ENCODE data around the gene MEGF11. TPM values are rescaled to one million over a fixed set of nuclear protein-coding genes. Genes with fewer than 3 reads are reported as not detected.

The MEGF11 gene
- total RNA-seq, 2 donors from 2014 or later, result not detected

DNA sequence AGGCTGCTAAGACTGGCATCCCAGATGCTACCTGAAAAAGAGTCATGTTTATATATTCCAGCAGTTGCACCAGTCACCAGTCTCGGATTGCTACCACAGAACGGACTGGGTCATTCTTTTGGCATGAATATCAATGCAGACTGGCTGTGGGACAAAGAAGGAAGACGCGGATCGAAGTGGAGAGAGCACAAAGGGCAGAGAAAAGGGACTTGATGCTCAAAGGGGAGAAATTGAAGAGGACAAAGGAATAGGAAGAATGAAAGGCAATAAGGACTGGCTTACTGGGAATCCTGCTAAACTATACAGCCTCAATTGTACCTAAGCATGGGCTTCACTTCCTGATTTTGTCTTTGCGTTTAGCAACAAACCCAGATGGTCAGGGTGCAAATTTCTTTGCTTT, 24.5 kb upstream of the MEGF11 start:
- 86% methylated on average over 6 of the region's 6 CpGs for WGBS, 2 donors
- ATAC-seq (no peak), DNase-seq (no peak)
- no peak overlapping the region for H3K4me3 ChIP-seq
- intact Hi-C loops (cut with DNase I), result no loop called here
- H3K4me1 ChIP-seq, result no peaks in the 10 kb centered on the region
- no peak overlapping the region for H3K27ac ChIP-seq
- no peaks in the 10 kb centered on the region for H3K36me3 ChIP-seq (replicated peaks in 1 of 2; ENCODE audit: insufficient read depth in 1 of 2, low read depth in 2 of 2)
- no peaks in the 10 kb centered on the region for H3K27me3 ChIP-seq
- H3K9me3 ChIP-seq, result no peaks in the 10 kb centered on the region
- TF ChIP-seq POLR2A (IDR thresholded peaks at IDR 0.05) (no peak), CTCF (IDR thresholded peaks at IDR 0.05) (no peak)

DNA sequence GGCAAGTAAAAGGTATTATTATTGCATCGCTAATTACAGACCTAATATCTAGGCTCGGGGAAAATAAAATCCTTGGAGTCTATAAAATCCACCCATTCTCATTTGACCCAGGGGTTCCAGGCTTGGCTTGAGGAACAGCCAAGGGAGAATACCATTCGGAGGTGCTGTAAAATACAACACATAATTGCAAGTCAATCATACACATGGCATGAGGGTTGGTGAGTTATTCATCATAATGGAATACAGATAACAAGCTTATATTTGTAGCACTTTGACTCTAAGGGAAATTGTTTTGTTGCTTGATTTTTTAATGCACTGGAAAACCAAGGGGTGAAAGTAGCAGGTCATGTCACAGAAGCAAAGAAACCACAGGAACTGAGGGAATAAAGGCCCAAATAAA, 23.0 kb upstream of the MEGF11 start:
- WGBS, 2 donors, result 92% methylated on average over 3 of the region's 3 CpGs
- intact Hi-C loops (cut with DNase I), result no loop called here

DNA sequence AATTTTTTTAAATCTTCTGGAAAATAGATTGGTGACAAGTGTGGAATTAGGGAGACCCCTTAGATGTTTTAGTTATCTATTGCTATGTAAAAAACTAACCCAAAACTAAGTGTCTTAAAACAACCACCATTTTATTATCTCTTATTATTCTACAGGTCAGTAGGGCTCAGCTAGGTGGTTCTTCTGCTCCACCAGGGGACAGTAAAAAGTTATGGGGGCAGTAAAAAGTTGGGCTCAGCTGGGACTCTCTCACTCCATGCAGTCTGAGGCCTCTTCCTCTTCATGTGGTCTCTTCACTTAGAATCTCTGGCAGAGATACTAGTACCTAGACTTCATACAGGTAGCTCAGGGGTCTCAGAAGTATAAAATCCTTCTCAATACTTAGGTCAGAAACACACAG, 21.8 kb upstream of the MEGF11 start:
- H3K4me3 ChIP-seq, result no peak overlapping the region
- no peak for ATAC-seq
- no peak for DNase-seq
- H3K9me3 ChIP-seq, result no peaks in the 10 kb centered on the region
- TF ChIP-seq CTCF (IDR thresholded peaks at IDR 0.05) (no peak), POLR2A (IDR thresholded peaks at IDR 0.05) (no peak)
- H3K36me3 ChIP-seq (replicated peaks in 1 of 2; ENCODE audit: insufficient read depth in 1 of 2, low read depth in 2 of 2), result no peaks in the 10 kb centered on the region
- intact Hi-C loops (cut with DNase I), result no loop called here
- H3K27me3 ChIP-seq, result no peaks in the 10 kb centered on the region
- H3K4me1 ChIP-seq, result no peaks in the 10 kb centered on the region
- no peak overlapping the region for H3K27ac ChIP-seq

More for the DNA sequence above, 23.0 kb upstream of the MEGF11 start:
- DNase-seq (no peak), ATAC-seq (no peak)
- Histone ChIP-seq H3K9me3 (no peaks in the 10 kb centered on the region), H3K4me1 (no peaks in the 10 kb centered on the region), H3K4me3 (no peak overlapping the region), H3K36me3 (replicated peaks in 1 of 2; ENCODE audit: insufficient read depth in 1 of 2, low read depth in 2 of 2) (no peaks in the 10 kb centered on the region), H3K27me3 (no peaks in the 10 kb centered on the region), H3K27ac (no peak overlapping the region)
- TF ChIP-seq POLR2A (IDR thresholded peaks at IDR 0.05) (no peak), CTCF (IDR thresholded peaks at IDR 0.05) (no peak)

- H3K4me3 ChIP-seq, result no peak overlapping the region
- H3K27me3 ChIP-seq, result no peaks in the 10 kb centered on the region
- no peak overlapping the region for H3K27ac ChIP-seq
- DNase-seq (no peak), ATAC-seq (no peak)
- TF ChIP-seq CTCF (IDR thresholded peaks at IDR 0.05) (no peak), POLR2A (IDR thresholded peaks at IDR 0.05) (no peak)
- no peaks in the 10 kb centered on the region for H3K9me3 ChIP-seq
- WGBS, 2 donors, result 65 to 69% methylated on average over 6 of the region's 6 CpGs
- no peaks in the 10 kb centered on the region for H3K36me3 ChIP-seq (replicated peaks in 1 of 2; ENCODE audit: insufficient read depth in 1 of 2, low read depth in 2 of 2)
- H3K4me1 ChIP-seq, result no peaks in the 10 kb centered on the region
- intact Hi-C loops (cut with DNase I), result no loop called here
Observed at GRCh38 chr15:66270932-66271331, 17.4 kb upstream of the MEGF11 start.

DNA sequence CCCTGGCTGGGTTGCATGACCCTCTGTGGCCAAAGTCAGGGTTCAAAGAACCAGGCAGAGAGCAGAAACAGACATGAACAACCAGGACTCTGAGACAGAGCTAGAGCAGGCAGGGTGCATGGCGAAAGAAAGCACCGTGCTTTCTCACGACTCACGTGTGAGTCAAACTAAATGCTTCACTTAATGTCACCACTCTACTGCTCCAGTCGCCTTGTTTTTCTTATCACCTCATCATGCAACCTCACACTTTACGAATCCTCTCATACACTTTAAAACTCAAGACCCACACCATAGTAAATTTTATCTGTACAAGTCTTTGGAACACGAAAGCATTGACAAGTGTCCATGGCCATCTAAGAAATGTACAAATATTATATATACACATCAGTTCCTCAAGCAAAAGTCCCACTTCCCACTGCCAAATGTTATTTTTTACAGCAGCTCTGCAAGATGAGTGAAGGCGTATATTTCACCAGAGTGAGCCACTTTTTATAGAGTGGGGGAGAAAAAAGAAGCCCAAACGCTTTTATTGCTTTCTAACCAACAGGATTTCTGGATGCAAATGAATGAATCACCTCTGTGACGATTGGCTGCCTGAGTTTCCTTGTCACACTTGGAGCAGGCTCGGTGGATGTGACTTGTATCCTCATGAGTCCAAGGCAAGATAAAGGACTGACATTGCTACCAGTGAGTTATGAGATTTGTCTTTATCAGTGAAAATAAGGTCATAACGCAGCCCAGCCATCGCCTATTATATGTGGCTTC, 16.0 kb upstream of the MEGF11 start:
- Histone ChIP-seq H3K9me3 (no peaks in the 10 kb centered on the region), H3K4me1 (no peaks in the 10 kb centered on the region), H3K27me3 (no peaks in the 10 kb centered on the region), H3K36me3 (replicated peaks in 1 of 2; ENCODE audit: insufficient read depth in 1 of 2, low read depth in 2 of 2) (no peaks in the 10 kb centered on the region), H3K4me3 (no peak overlapping the region), H3K27ac (no peak overlapping the region)
- no peak for DNase-seq
- ATAC-seq, result no peak
- no peak for TF ChIP-seq CTCF (IDR thresholded peaks at IDR 0.05)
- no peak for TF ChIP-seq POLR2A (IDR thresholded peaks at IDR 0.05)
- WGBS, 2 donors, result 69 to 82% methylated on average over 13 of the region's 13 CpGs
- intact Hi-C loops (cut with DNase I), result no loop called here
